RWPE2 (cell line): ENCODE measurements around the gene WASF2.

Source experiments
- ATAC-seq: fragments of 200-7000 bp; cut with Tn5 transposase; 3 replicates; pipeline ENCODE4 v1.9.1; 2021; ENCODE audit warnings: low read depth
- DNase-seq: peaks from one replicate; pipeline ENCODE4 v3.0.0-alpha.2; 2020; ENCODE audit warnings: low spot score
- H3K27ac ChIP-seq: fragments of 450-650 bp; 2 replicates; pipeline ENCODE4 v1.5.1; 2017; ENCODE audit warnings: mild to moderate bottlenecking; ENCODE audit not compliant: poor library complexity, severe bottlenecking
- H3K27me3 ChIP-seq: fragments of 250-450 bp; sonication (Bioruptor Pico); 2 replicates; pipeline ENCODE4 v1.5.1; 2021; ENCODE audit warnings: mild to moderate bottlenecking, moderate library complexity; ENCODE audit not compliant: insufficient read depth, poor library complexity, severe bottlenecking
- H3K36me3 ChIP-seq: fragments of 250-450 bp; sonication (Bioruptor Pico); 2 replicates; pipeline ENCODE4 v1.5.1; 2020; ENCODE audit warnings: low read depth, mild to moderate bottlenecking, moderate library complexity
- H3K4me1 ChIP-seq: fragments of 250-450 bp; sonication (Bioruptor Pico); 2 replicates; pipeline ENCODE4 v1.5.1; 2021; ENCODE audit warnings: mild to moderate bottlenecking, moderate library complexity; ENCODE audit not compliant: insufficient read depth, poor library complexity, severe bottlenecking
- H3K4me3 ChIP-seq: fragments of 250-450 bp; sonication (Bioruptor Pico); 2 replicates; pipeline ENCODE4 v1.5.1; 2021; ENCODE audit warnings: mild to moderate bottlenecking, moderate library complexity; ENCODE audit not compliant: severe bottlenecking
- H3K9me3 ChIP-seq: fragments of 250-450 bp; sonication (Bioruptor Pico); 2 replicates; pipeline ENCODE4 v1.5.1; 2021; ENCODE audit warnings: mild to moderate bottlenecking, moderate library complexity; ENCODE audit not compliant: severe bottlenecking
- CTCF ChIP-seq: fragments of 450-650 bp; IDR thresholded peaks from one replicate; pipeline ENCODE4 v1.5.1; 2017; ENCODE audit warnings: mild to moderate bottlenecking, moderate library complexity; ENCODE audit not compliant: poor library complexity, severe bottlenecking

WASF2 gene

GRCh38 chr1:27403065-27403726 lies 86.8 kb downstream of the WASF2 start:
- ATAC-seq (no peak; the same call in 2 of the 3 replicates), DNase-seq (no peak)
- no peaks in the 10 kb centered on the region for H3K4me1 ChIP-seq
- H3K27me3 ChIP-seq: no peaks in the 10 kb centered on the region
- no peak for TF ChIP-seq CTCF
- H3K9me3 ChIP-seq: no peaks in the 10 kb centered on the region
- H3K27ac ChIP-seq: no peak overlapping the region
- no peak overlapping the region for H3K4me3 ChIP-seq
- H3K36me3 ChIP-seq: peaks cover 13% of the 10 kb centered on the region; the same call in 1 of the 2 replicates

GRCh38 chr1:27402349-27402754 lies 87.6 kb downstream of the WASF2 start:
- Histone ChIP-seq H3K9me3 (no peaks in the 10 kb centered on the region), H3K36me3 (peaks cover 5% of the 10 kb centered on the region; the same call in 1 of the 2 replicates), H3K4me1 (no peaks in the 10 kb centered on the region), H3K4me3 (no peak overlapping the region), H3K27me3 (no peaks in the 10 kb centered on the region), H3K27ac (no peak overlapping the region)
- peak; percentile 30 for TF ChIP-seq CTCF
- ATAC-seq: peak; percentile 15; the same call in 1 of the 3 replicates
- no peak for DNase-seq

- H3K4me1 ChIP-seq: no peaks in the 10 kb centered on the region
- no peak for TF ChIP-seq CTCF
- DNase-seq: no peak
Measured at GRCh38 chr1:27400963-27401341, 89.0 kb downstream of the WASF2 start.

GRCh38 chr1:27400082-27400962 lies 89.6 kb downstream of the WASF2 start:
- TF ChIP-seq CTCF: no peak
- H3K4me1 ChIP-seq: no peaks in the 10 kb centered on the region
- no peak for DNase-seq

More at GRCh38 chr1:27400963-27401341, 89.0 kb downstream of the WASF2 start:
- Histone ChIP-seq H3K27me3 (no peaks in the 10 kb centered on the region), H3K36me3 (no peaks in the 10 kb centered on the region), H3K4me3 (no peak overlapping the region), H3K9me3 (no peaks in the 10 kb centered on the region), H3K27ac (no peak overlapping the region)
- 0 out of 3 replicates have a peak, but pooled peaks have one; percentile 5 for ATAC-seq

More at GRCh38 chr1:27400082-27400962, 89.6 kb downstream of the WASF2 start:
- Histone ChIP-seq H3K36me3 (no peaks in the 10 kb centered on the region), H3K4me3 (no peak overlapping the region), H3K27ac (no peak overlapping the region), H3K27me3 (no peaks in the 10 kb centered on the region), H3K9me3 (no peaks in the 10 kb centered on the region)
- peak; percentile 22; the same call in 2 of the 3 replicates for ATAC-seq
